GM12864 (cell line): ENCODE data around the gene CORO7.

Source experiments
- DNase-seq: peaks from one replicate; pipeline ENCODE4 v3.0.0-alpha.2; 2011; ENCODE audit warnings: low read depth
- H3K4me3 ChIP-seq: 2 replicates; pipeline ENCODE4 v1.5.1; 2011; ENCODE audit warnings: mild to moderate bottlenecking, low read depth, low read length, control low read depth
- CTCF ChIP-seq: IDR thresholded peaks from 2 replicates; pipeline ENCODE4 v1.5.1; 2011; ENCODE audit warnings: low read depth, mild to moderate bottlenecking, moderate library complexity, low read length, control low read depth, inconsistent platforms; ENCODE audit errors: missing control alignments

Gene CORO7

GRCh38 chr16:4330277-4330874, 86.0 kb downstream of the CORO7 start:
- DNase-seq, result no peak
- TF ChIP-seq CTCF, result peak; percentile 87

GRCh38 chr16:4328782-4329775, 87.3 kb downstream of the CORO7 start:
- no peak overlapping the region for H3K4me3 ChIP-seq
- TF ChIP-seq CTCF, result no peak
- no peak for DNase-seq

More at GRCh38 chr16:4330277-4330874, 86.0 kb downstream of the CORO7 start:
- H3K4me3 ChIP-seq, result no peak overlapping the region

- H3K4me3 ChIP-seq, result 0 out of 2 replicates have a peak overlapping the region, but pooled peaks have one; percentile 3
- DNase-seq, result no peak
- peak; percentile 40 for TF ChIP-seq CTCF
Measured at GRCh38 chr16:4328046-4328781, 88.2 kb downstream of the CORO7 start.

- no peak for DNase-seq
- H3K4me3 ChIP-seq, result 0 out of 2 replicates have a peak overlapping the region, but pooled peaks have one; percentile 3
- no peak for TF ChIP-seq CTCF
Measured at GRCh38 chr16:4327386-4328045, 88.9 kb downstream of the CORO7 start.

GRCh38 chr16:4325253-4325758, 91.1 kb downstream of the CORO7 start:
- DNase-seq, result no peak
- TF ChIP-seq CTCF, result no peak
- H3K4me3 ChIP-seq, result no peak overlapping the region

GRCh38 chr16:4324492-4325252, 91.7 kb downstream of the CORO7 start:
- TF ChIP-seq CTCF, result no peak
- no peak overlapping the region for H3K4me3 ChIP-seq
- no peak for DNase-seq
